GM12891 (cell line): Measurements from ENCODE around the gene DLGAP1.

ENCODE experiments used
- DNase-seq: peaks from one replicate; pipeline ENCODE4 v3.0.0; 2011; ENCODE audit warnings: low spot score; ENCODE audit not compliant: insufficient read length
- FAIRE-seq: peaks from 2 replicates; lab custom pipeline; 2011; peaks lifted over from hg19 to GRCh38; lab: Jason Lieb, UNC
- PAX5 ChIP-seq: IDR thresholded peaks from 2 replicates; pipeline ENCODE4 v1.6.1; 2011; ENCODE audit warnings: low read length, moderate library complexity, mild to moderate bottlenecking; ENCODE audit not compliant: insufficient read depth, severe bottlenecking
- POLR2A ChIP-seq: IDR thresholded peaks from 2 replicates; pipeline ENCODE4 v1.6.1; 2011; ENCODE audit warnings: low read depth, low read length, control low read depth
- POLR2AphosphoS5 ChIP-seq: IDR thresholded peaks from 2 replicates; pipeline ENCODE4 v1.6.1; 2011; ENCODE audit warnings: low read depth, low read length, control low read depth
- POU2F2 ChIP-seq: IDR thresholded peaks from 2 replicates; pipeline ENCODE4 v1.6.1; 2011; ENCODE audit warnings: low read depth, mild to moderate bottlenecking, control low read depth, low read length, moderate library complexity
- SPI1 ChIP-seq: IDR thresholded peaks from 2 replicates; pipeline ENCODE4 v1.6.1; 2011; ENCODE audit warnings: low read depth, low read length, control low read depth
- TAF1 ChIP-seq: IDR thresholded peaks from 2 replicates; pipeline ENCODE4 v1.6.1; 2011; ENCODE audit warnings: low read depth, low read length, control low read depth

The DLGAP1 gene

GRCh38 chr18:3919396-3920061, 535.6 kb downstream of the DLGAP1 start:
- no peak for FAIRE-seq
- no peak for DNase-seq
- TF ChIP-seq POU2F2 = no peak
- no peak for TF ChIP-seq PAX5
- no peak for TF ChIP-seq POLR2A
- no peak for TF ChIP-seq POLR2AphosphoS5
- TF ChIP-seq TAF1 = no peak
- TF ChIP-seq SPI1 = no peak

- no peak for FAIRE-seq
- DNase-seq = no peak
- TF ChIP-seq POLR2AphosphoS5 = no peak
- no peak for TF ChIP-seq PAX5
- TF ChIP-seq SPI1 = no peak
- TF ChIP-seq POLR2A = no peak
- TF ChIP-seq TAF1 = no peak
- TF ChIP-seq POU2F2 = no peak
Measured at GRCh38 chr18:3916082-3916481, 539.0 kb downstream of the DLGAP1 start.

DNA sequence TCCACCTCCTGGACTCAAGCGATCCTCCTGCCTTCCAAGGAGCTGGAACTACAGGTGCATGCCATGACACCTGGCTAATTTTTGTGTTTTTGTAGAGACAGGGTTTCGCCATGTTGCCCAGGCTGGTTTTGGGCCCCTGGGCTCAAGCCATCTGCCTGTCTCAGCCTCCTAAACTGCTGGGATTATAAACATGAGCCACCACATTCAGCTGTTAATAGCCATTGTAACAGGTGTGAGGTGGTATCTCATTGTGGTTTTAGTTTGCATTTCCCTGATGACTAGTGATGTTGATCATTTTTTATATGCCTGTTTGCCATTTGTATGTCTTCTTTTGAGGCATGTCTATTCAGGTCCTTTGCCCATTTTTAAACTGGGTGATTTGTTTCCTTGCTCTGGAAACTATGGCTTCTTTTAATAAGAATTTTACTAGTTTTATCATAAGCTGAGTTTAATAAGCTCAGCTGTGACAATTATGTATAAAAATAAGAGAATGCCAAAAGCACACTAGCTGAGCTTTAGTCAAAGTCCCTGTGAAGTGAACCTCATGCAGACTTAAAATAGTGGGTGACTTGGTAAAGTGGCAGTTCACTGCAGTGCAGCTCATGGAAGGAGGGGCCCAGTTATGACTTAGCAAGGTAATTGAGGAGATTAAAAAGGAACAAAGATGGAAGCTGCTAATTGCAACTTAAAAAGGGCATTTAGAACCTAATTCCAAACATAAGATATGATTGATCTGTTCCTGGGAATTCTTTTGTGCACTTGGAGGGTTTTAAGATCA, 540.1 kb downstream of the DLGAP1 start:
- no peak for TF ChIP-seq POLR2A
- TF ChIP-seq SPI1 = no peak
- TF ChIP-seq PAX5 = no peak
- TF ChIP-seq POU2F2 = no peak
- TF ChIP-seq TAF1 = no peak
- DNase-seq = no peak
- FAIRE-seq = no peak

- no peak for FAIRE-seq
- TF ChIP-seq PAX5 = no peak
- DNase-seq = no peak
Measured at GRCh38 chr18:3914109-3914508, 541.0 kb downstream of the DLGAP1 start.

GRCh38 chr18:3912705-3913104, 542.4 kb downstream of the DLGAP1 start:
- no peak for FAIRE-seq

DNA sequence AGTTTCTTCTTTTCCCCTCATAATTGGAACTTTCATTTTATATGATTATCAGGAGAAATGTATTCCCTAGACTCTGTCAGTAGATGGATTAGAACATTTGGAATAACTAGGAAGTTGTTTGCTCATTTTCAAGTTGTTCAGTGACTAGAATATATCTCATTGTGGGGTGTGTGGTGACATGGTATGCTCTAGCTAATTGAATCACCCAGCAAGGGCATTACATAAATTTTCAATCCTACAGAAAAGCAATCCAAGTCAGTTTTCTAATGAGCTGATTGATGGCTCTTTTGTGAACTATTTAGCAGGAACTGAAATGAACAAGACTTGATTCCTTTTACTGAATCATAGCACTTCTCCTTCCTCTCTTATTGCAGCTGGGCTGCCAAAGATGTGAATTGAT, 543.7 kb downstream of the DLGAP1 start:
- TF ChIP-seq SPI1 (no peak), POLR2AphosphoS5 (no peak), PAX5 (no peak), TAF1 (no peak), POU2F2 (no peak), POLR2A (no peak)
- DNase-seq (no peak), FAIRE-seq (no peak)

More at GRCh38 chr18:3912705-3913104, 542.4 kb downstream of the DLGAP1 start:
- no peak for TF ChIP-seq POLR2A
- no peak for TF ChIP-seq TAF1
- TF ChIP-seq POU2F2 = no peak
- TF ChIP-seq POLR2AphosphoS5 = no peak
- TF ChIP-seq PAX5 = no peak
- no peak for DNase-seq

DNA sequence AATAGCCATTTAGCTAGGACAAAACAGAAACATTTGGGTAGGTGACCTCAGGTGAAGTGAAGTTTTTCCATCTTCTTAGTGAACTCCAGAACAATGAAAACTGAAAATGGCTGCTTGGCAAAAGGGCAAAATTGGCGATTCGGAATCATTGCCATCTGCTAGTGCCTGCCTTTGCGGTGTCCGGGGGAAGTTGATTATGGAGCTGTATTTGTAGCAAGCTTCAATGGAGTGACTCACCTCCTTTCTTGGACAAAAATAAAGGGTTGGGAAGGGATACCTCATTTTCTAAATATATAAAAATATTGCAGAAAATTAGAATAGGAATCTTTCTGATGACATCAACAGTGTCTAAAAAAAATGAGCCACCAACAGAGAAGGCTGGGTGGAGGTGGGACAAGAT, 544.6 kb downstream of the DLGAP1 start:
- TF ChIP-seq TAF1 (no peak), POLR2A (no peak), POU2F2 (no peak), SPI1 (no peak), PAX5 (no peak), POLR2AphosphoS5 (no peak)
- FAIRE-seq = no peak
- no peak for DNase-seq

GRCh38 chr18:3907955-3908354, 547.2 kb downstream of the DLGAP1 start:
- DNase-seq (no peak), FAIRE-seq (no peak)
- TF ChIP-seq POLR2A (no peak), POLR2AphosphoS5 (no peak), TAF1 (no peak), PAX5 (no peak), POU2F2 (no peak), SPI1 (no peak)

- FAIRE-seq (no peak), DNase-seq (no peak)
- no peak for TF ChIP-seq POLR2A
- no peak for TF ChIP-seq SPI1
- no peak for TF ChIP-seq POU2F2
- TF ChIP-seq TAF1 = no peak
- no peak for TF ChIP-seq PAX5
- no peak for TF ChIP-seq POLR2AphosphoS5
Measured at GRCh38 chr18:3906116-3906750, 548.9 kb downstream of the DLGAP1 start.
